Endodermal cell (in vitro differentiated cells): ENCODE measurements around the gene FBL. TPM values are rescaled to one million over a fixed set of nuclear protein-coding genes. Genes with fewer than 3 reads are reported as not detected.

Experiments
- DNase-seq: peaks from one replicate; pipeline ENCODE4 v3.0.0-alpha.2; 2017
- H3K27ac ChIP-seq: 2 replicates; pipeline ENCODE4 v1.5.1; 2013; ENCODE audit warnings: mild to moderate bottlenecking, low read depth, low read length, moderate library complexity
- H3K27me3 ChIP-seq: 2 replicates; pipeline ENCODE4 v1.6.1; 2013; ENCODE audit warnings: mild to moderate bottlenecking, low read length, moderate library complexity; ENCODE audit not compliant: insufficient read depth, control insufficient read depth, poor library complexity, severe bottlenecking
- H3K36me3 ChIP-seq: 2 replicates; pipeline ENCODE4 v1.7.0; 2013; ENCODE audit warnings: mild to moderate bottlenecking, low read length, moderate library complexity; ENCODE audit not compliant: control insufficient read depth, insufficient read depth
- H3K4me1 ChIP-seq: one replicate; pipeline ENCODE4 v1.7.0; 2013; ENCODE audit warnings: low read length; ENCODE audit not compliant: control insufficient read depth, insufficient read depth
- H3K4me3 ChIP-seq: 2 replicates; pipeline ENCODE4 v1.5.1; 2013; ENCODE audit warnings: mild to moderate bottlenecking, low read length, moderate library complexity
- H3K9ac ChIP-seq: 2 replicates; pipeline ENCODE4 v1.6.1; 2013; ENCODE audit warnings: mild to moderate bottlenecking, low read length, moderate library complexity; ENCODE audit not compliant: poor library complexity, severe bottlenecking; ENCODE audit errors: extremely low read depth
- H3K9me3 ChIP-seq: 2 replicates; pipeline ENCODE4 v1.6.1; 2013; ENCODE audit warnings: mild to moderate bottlenecking, low read length, moderate library complexity; ENCODE audit not compliant: control insufficient read depth
- H3K27ac Mint-ChIP-seq: 2 replicates; pipeline ENCODE4 v1.8.0; 2020; ENCODE audit warnings: mixed read lengths
- H3K27me3 Mint-ChIP-seq: 2 replicates; pipeline ENCODE4 v1.8.0; 2021; ENCODE audit warnings: mild to moderate bottlenecking, mixed read lengths; ENCODE audit not compliant: insufficient read depth
- H3K36me3 Mint-ChIP-seq: 2 replicates; pipeline ENCODE4 v1.8.0; 2020; ENCODE audit warnings: low read depth, mixed read lengths
- H3K4me1 Mint-ChIP-seq: 2 replicates; pipeline ENCODE4 v1.8.0; 2020; ENCODE audit warnings: mixed read lengths
- H3K4me3 Mint-ChIP-seq: 2 replicates; pipeline ENCODE4 v1.8.0; 2020; ENCODE audit warnings: mild to moderate bottlenecking, moderate library complexity, mixed read lengths
- H3K9me3 Mint-ChIP-seq: 2 replicates; pipeline ENCODE4 v1.8.0; 2020; ENCODE audit warnings: mild to moderate bottlenecking, mixed read lengths
- CTCF ChIP-seq: fragments of 200-600 bp; sonication (generic); conservative IDR thresholded peaks from 2 replicates; pipeline ENCODE4 v1.5.0; 2021; ENCODE audit warnings: antibody characterized with exemption, mild to moderate bottlenecking
- WGBS, 2 experiments: methylation state at CpG; one replicate each; pipeline versions ENCODE4 v1.1.5 to v1.1.7; 2013; ENCODE audit warnings: missing lambda C conversion rate in 2 of 2, mixed read lengths in 1 of 2; ENCODE audit not compliant: insufficient coverage in 1 of 2, insufficient read length in 1 of 2; 5-methylcytosine and 5-hydroxymethylcytosine counted together
- total RNA-seq, 2 donors: library from RNA; stranded (reverse); fragmentation: NEBNext Ultra II Directional in 1 of 2; extraction: Animal tissue kit (Norgen Biotek cat#: 25700) in 1 of 2; gene quantifications; 2 replicates in 1 of 2; 3 replicates in 1 of 2; pipeline ENCODE4 v1.2.1, GENCODE V29; 2021

FBL gene
- total RNA-seq, 2 donors from 2014 or later: 356 to 387 TPM

GRCh38 chr19:39830847-39831246 lies 15.3 kb downstream of the FBL start:
- Mint-ChIP-seq H3K9me3 (no peaks in the 10 kb centered on the region), H3K36me3 (peaks cover 58% of the 10 kb centered on the region), H3K27me3 (no peaks in the 10 kb centered on the region), H3K27ac (no peak overlapping the region), H3K4me3 (no peak overlapping the region), H3K4me1 (peaks cover 17% of the 10 kb centered on the region)
- Histone ChIP-seq H3K4me3 (no peak overlapping the region), H3K9me3 (no peaks in the 10 kb centered on the region), H3K27me3 (no peaks in the 10 kb centered on the region), H3K27ac (no peak overlapping the region), H3K9ac (no peak overlapping the region), H3K36me3 (peaks cover 63% of the 10 kb centered on the region), H3K4me1 (no peaks in the 10 kb centered on the region)
- TF ChIP-seq CTCF: no peak
- DNase-seq: no peak

GRCh38 chr19:39830406-39830805 lies 15.8 kb downstream of the FBL start:
- Histone ChIP-seq H3K9ac (no peak overlapping the region), H3K4me1 (no peaks in the 10 kb centered on the region), H3K27me3 (no peaks in the 10 kb centered on the region), H3K36me3 (peaks cover 58% of the 10 kb centered on the region), H3K4me3 (no peak overlapping the region), H3K27ac (no peak overlapping the region), H3K9me3 (no peaks in the 10 kb centered on the region)
- TF ChIP-seq CTCF: no peak
- no peaks in the 10 kb centered on the region for H3K27me3 Mint-ChIP-seq
- peaks cover 17% of the 10 kb centered on the region for H3K4me1 Mint-ChIP-seq
- H3K4me3 Mint-ChIP-seq: no peak overlapping the region
- DNase-seq: no peak
- H3K36me3 Mint-ChIP-seq: peaks cover 57% of the 10 kb centered on the region
- H3K9me3 Mint-ChIP-seq: no peaks in the 10 kb centered on the region
- H3K27ac Mint-ChIP-seq: no peak overlapping the region
- 96 to 99% methylated on average over 17 to 18 of the region's 18 CpGs for WGBS, 2 experiments

GRCh38 chr19:39829702-39830275 lies 16.4 kb downstream of the FBL start:
- Histone ChIP-seq H3K4me1 (no peaks in the 10 kb centered on the region), H3K36me3 (peaks cover 57% of the 10 kb centered on the region), H3K9ac (no peak overlapping the region), H3K9me3 (no peaks in the 10 kb centered on the region), H3K27me3 (no peaks in the 10 kb centered on the region), H3K27ac (no peak overlapping the region), H3K4me3 (no peak overlapping the region)
- no peak overlapping the region for H3K4me3 Mint-ChIP-seq
- peaks cover 17% of the 10 kb centered on the region for H3K4me1 Mint-ChIP-seq
- WGBS, 2 experiments: 94 to 95% methylated on average over 6 to 10 of the region's 10 CpGs
- H3K36me3 Mint-ChIP-seq: peaks cover 55% of the 10 kb centered on the region
- H3K27me3 Mint-ChIP-seq: no peaks in the 10 kb centered on the region
- no peak overlapping the region for H3K27ac Mint-ChIP-seq
- no peaks in the 10 kb centered on the region for H3K9me3 Mint-ChIP-seq
- DNase-seq: no peak
- no peak for TF ChIP-seq CTCF
